ENCODE data around the gene STARD10.

- TF ChIP-seq, protein P1, sequence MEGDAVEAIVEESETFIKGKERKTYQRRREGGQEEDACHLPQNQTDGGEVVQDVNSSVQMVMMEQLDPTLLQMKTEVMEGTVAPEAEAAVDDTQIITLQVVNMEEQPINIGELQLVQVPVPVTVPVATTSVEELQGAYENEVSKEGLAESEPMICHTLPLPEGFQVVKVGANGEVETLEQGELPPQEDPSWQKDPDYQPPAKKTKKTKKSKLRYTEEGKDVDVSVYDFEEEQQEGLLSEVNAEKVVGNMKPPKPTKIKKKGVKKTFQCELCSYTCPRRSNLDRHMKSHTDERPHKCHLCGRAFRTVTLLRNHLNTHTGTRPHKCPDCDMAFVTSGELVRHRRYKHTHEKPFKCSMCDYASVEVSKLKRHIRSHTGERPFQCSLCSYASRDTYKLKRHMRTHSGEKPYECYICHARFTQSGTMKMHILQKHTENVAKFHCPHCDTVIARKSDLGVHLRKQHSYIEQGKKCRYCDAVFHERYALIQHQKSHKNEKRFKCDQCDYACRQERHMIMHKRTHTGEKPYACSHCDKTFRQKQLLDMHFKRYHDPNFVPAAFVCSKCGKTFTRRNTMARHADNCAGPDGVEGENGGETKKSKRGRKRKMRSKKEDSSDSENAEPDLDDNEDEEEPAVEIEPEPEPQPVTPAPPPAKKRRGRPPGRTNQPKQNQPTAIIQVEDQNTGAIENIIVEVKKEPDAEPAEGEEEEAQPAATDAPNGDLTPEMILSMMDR (IDR thresholded peaks at IDR 0.05): no peak
- no peak for TF ChIP-seq POLR2A (IDR thresholded peaks at IDR 0.05)
- no peak for TF ChIP-seq EP300 (IDR thresholded peaks at IDR 0.05)
Observed at GRCh38 chr11:72781313-72782080, 12.3 kb downstream of the STARD10 start.
